Hepatic stellate cell (primary cell): ENCODE measurements around the gene AOPEP.
"Not testable (repeated sequence)": the region's sequence is repeated elsewhere in the genome, so short reads cannot be mapped to it uniquely, and the experiment has no call there.

Experiments
- DNase-seq: peaks from one replicate; pipeline ENCODE4 v3.0.0; 2011; ENCODE audit warnings: low spot score

Gene AOPEP

GRCh38 chr9:94818178-94818541 lies 91.7 kb downstream of the AOPEP start:
- DNase-seq: no peak

GRCh38 chr9:94819161-94819687 lies 92.7 kb downstream of the AOPEP start:
- DNase-seq: no peak

GRCh38 chr9:94821098-94821887 lies 94.8 kb downstream of the AOPEP start:
- DNase-seq: no peak

GRCh38 chr9:94822273-94822672 lies 95.8 kb downstream of the AOPEP start:
- DNase-seq: no peak

GRCh38 chr9:94823710-94824109 lies 97.2 kb downstream of the AOPEP start:
- DNase-seq: no peak

GRCh38 chr9:94824411-94824810 lies 97.9 kb downstream of the AOPEP start:
- DNase-seq: no peak

- no peak for DNase-seq
Observed at GRCh38 chr9:94824913-94825610, 98.6 kb downstream of the AOPEP start.

- DNase-seq: no peak
Observed at GRCh38 chr9:94825611-94825958, 99.1 kb downstream of the AOPEP start.

GRCh38 chr9:94826044-94826443 lies 99.5 kb downstream of the AOPEP start:
- DNase-seq: no peak

GRCh38 chr9:94826644-94827410 lies 100.3 kb downstream of the AOPEP start:
- DNase-seq: no peak

- DNase-seq: no peak
Observed at GRCh38 chr9:94827584-94828304, 101.2 kb downstream of the AOPEP start.

- DNase-seq: no peak
Observed at GRCh38 chr9:94829380-94830070, 103.0 kb downstream of the AOPEP start.

GRCh38 chr9:94830071-94830604 lies 103.6 kb downstream of the AOPEP start:
- not testable (repeated sequence) for DNase-seq

- DNase-seq: no peak
Observed at GRCh38 chr9:94833802-94834201, 107.3 kb downstream of the AOPEP start.

GRCh38 chr9:94837404-94837803 lies 110.9 kb downstream of the AOPEP start:
- no peak for DNase-seq

GRCh38 chr9:94839398-94839797 lies 112.9 kb downstream of the AOPEP start:
- DNase-seq: no peak

- DNase-seq: no peak
Observed at GRCh38 chr9:94840738-94841137, 114.2 kb downstream of the AOPEP start.

GRCh38 chr9:94843134-94843533 lies 116.6 kb downstream of the AOPEP start:
- DNase-seq: no peak

GRCh38 chr9:94846739-94847138 lies 120.2 kb downstream of the AOPEP start:
- DNase-seq: no peak

- DNase-seq: peak; percentile 51
Observed at GRCh38 chr9:94847486-94847885, 121.0 kb downstream of the AOPEP start.

GRCh38 chr9:94848791-94849190 lies 122.3 kb downstream of the AOPEP start:
- not testable (repeated sequence) for DNase-seq
